Measurements from ENCODE around the gene CSRP1. TPM values are rescaled to one million over a fixed set of nuclear protein-coding genes. Genes with fewer than 3 reads are reported as not detected.
A peak's percentile ranks its signal among the peaks of the same experiment; 100 is the strongest.

CSRP1 gene
- total and polyA plus RNA-seq, 9 of the 15 experiments (the other 6 are each of a cell fraction or from before 2014, with no cell fraction given), result 6.8 to 39.4 (median 23.7) TPM

GRCh38 chr1:201481761-201482493, 25.0 kb downstream of the CSRP1 start (continued):
- no peak for TF ChIP-seq MBD1 (CRISPR knock-in tag; IDR thresholded peaks at IDR 0.05)
- 0 out of 2 replicates have a peak, but pooled peaks have one; percentile 31 for TF ChIP-seq CEBPB (tag; IDR thresholded peaks at IDR 0.05)
- peak; percentile 44; the same call in 1 of the 2 replicates for TF ChIP-seq MYC (IDR thresholded peaks at IDR 0.05; ENCODE audit: low read depth, low read length)
- no peak for TF ChIP-seq MYC (CRISPR knock-in tag; IDR thresholded peaks at IDR 0.05; ENCODE audit: borderline replicate concordance, low read depth)
- peak; percentile 27; the same call in 1 of the 2 replicates for TF ChIP-seq ETV1 (tag; conservative IDR thresholded peaks at IDR 0.05; ENCODE audit: low read depth)
- no peak for TF ChIP-seq SNRNP70 (optimal IDR thresholded peaks at IDR 0.05; ENCODE audit: low read depth, low read length)
- no peak for TF ChIP-seq MEF2D (tag; conservative IDR thresholded peaks at IDR 0.05; ENCODE audit: low read depth)
- TF ChIP-seq HEY1 (CRISPR knock-in tag; IDR thresholded peaks at IDR 0.05; ENCODE audit: borderline replicate concordance), result no peak
- peak; percentile 66 for TF ChIP-seq ARID2 (IDR thresholded peaks at IDR 0.05)
- TF ChIP-seq MTA3 (IDR thresholded peaks at IDR 0.05; ENCODE audit: borderline replicate concordance), result peak; percentile 75; the same call in 1 of the 2 replicates
- peak; percentile 37; the same call in 1 of the 2 replicates for TF ChIP-seq ETS1 (conservative IDR thresholded peaks at IDR 0.05; ENCODE audit: control insufficient read depth, low read depth, low read length)
- TF ChIP-seq FOXM1 (IDR thresholded peaks at IDR 0.05; ENCODE audit: low read depth), result no peak
- peak; percentile 80; the same call in 1 of the 2 replicates for TF ChIP-seq FOXM1 (CRISPR knock-in tag; IDR thresholded peaks at IDR 0.05; ENCODE audit: low read depth)
- peak; percentile 49 for TF ChIP-seq ZEB2 (IDR thresholded peaks at IDR 0.05)
- TF ChIP-seq L3MBTL2 (IDR thresholded peaks at IDR 0.05), result peak; percentile 70
- no peak for TF ChIP-seq ZNF586 (CRISPR knock-in tag; conservative IDR thresholded peaks at IDR 0.05)
- peak; percentile 6 for TF ChIP-seq PRDM10 (IDR thresholded peaks at IDR 0.05; ENCODE audit: partially characterized antibody)
- TF ChIP-seq USF1 (CRISPR knock-in tag; IDR thresholded peaks at IDR 0.05), result peak; percentile 4; the same call in 1 of the 2 replicates
- no peak for TF ChIP-seq FOXO4 (CRISPR knock-in tag; IDR thresholded peaks at IDR 0.05)
